DOHH2 (cell line): ENCODE results near the gene MUC5B.

Source experiments
- EZH2phosphoT487 ChIP-seq: fragments of 200-600 bp; sonication (generic); IDR thresholded peaks from 2 replicates; pipeline ENCODE4 v1.6.1; 2017; ENCODE audit warnings: borderline replicate concordance, mild to moderate bottlenecking, antibody characterized with exemption, low read length, moderate library complexity, mixed read lengths
- TF ChIP-seq, protein P1 (sequence below): fragments of 200-600 bp; sonication (generic); IDR thresholded peaks from one replicate; pipeline ENCODE4 v1.5.1; 2014; ENCODE audit warnings: antibody characterized with exemption, mild to moderate bottlenecking, low read depth, low read length; ENCODE audit not compliant: poor library complexity, severe bottlenecking

DNA sequence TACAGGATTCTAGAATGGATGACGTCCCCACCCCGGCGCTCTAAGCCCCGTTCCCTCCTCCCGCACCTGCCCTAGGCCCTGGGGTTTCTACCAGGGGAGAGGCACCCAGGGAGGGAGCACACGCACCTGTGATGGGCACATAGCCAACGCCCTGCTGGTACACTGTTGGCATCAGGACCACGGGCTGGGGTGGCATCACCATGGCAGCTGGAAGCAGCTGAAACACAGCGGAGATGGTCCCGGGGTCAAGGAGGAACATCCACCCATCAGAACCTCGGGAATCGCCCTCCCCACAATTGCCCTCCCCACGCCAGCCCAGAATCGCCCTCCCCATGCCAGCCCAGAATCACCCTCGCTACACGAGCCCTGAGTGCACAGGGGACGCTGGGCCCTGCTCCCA, 63.0 kb downstream of the MUC5B start:
- TF ChIP-seq, protein P1, sequence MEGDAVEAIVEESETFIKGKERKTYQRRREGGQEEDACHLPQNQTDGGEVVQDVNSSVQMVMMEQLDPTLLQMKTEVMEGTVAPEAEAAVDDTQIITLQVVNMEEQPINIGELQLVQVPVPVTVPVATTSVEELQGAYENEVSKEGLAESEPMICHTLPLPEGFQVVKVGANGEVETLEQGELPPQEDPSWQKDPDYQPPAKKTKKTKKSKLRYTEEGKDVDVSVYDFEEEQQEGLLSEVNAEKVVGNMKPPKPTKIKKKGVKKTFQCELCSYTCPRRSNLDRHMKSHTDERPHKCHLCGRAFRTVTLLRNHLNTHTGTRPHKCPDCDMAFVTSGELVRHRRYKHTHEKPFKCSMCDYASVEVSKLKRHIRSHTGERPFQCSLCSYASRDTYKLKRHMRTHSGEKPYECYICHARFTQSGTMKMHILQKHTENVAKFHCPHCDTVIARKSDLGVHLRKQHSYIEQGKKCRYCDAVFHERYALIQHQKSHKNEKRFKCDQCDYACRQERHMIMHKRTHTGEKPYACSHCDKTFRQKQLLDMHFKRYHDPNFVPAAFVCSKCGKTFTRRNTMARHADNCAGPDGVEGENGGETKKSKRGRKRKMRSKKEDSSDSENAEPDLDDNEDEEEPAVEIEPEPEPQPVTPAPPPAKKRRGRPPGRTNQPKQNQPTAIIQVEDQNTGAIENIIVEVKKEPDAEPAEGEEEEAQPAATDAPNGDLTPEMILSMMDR = no peak
- no peak for TF ChIP-seq EZH2phosphoT487
